Stimulated activated CD8-positive, alpha-beta memory T cell treated with anti-CD3 and anti-CD28 coated beads, Interleukin-12 subunit alpha, Interleukin-12 subunit beta, amount 100 ng/mL, for 4 hours (primary cell): ENCODE data around the gene ADPGK.
A peak's percentile ranks its signal among the peaks of the same experiment; 100 is the strongest.
"Not testable (repeated sequence)": the region's sequence is repeated elsewhere in the genome, so short reads cannot be mapped to it uniquely, and the experiment has no call there.

Source experiments
- DNase-seq: peaks from one replicate; pipeline ENCODE4 v3.0.0-alpha.2; 2020; ENCODE audit warnings: low read depth

ADPGK gene

DNA sequence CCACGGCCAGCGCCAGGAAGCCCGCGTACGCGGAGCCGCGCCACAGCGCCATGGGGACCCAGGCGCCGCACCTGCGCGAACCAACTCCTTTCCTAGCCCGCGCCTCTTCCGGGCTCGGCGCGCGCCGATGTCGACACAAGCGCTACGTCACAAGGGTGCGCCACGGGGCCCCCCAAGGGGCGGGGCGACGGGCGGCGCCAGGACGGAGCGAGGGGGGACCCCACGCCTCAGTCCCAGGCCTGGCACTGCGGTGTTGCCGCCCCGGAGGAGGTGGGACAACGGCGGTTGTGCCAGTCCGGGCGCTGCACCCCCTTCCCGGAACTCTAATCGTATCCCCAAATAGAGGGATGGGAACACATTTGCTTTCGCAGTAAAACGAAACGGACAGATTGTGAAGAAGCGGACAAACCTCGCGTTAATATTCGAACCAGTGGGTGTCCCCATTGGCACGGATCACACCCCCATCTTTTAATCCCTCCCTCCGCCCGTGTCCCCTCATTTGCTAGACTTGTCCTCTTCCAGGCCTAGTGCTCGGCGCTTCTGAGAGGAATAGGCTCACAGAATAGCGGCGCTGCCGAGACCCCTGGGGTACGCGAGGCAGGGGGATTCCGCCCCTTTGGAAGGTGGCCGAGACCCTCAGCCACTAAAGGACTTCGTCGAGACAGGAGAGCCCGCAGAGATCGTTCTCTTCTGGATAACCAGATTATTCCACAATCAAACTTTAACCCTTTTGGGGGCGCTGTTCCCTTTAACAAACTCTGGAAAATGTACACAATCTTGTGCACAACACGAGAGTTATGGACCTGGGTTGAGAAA lies at the start of gene ADPGK:
Gene ADPGK, minus strand, starts transcription at position 119 of the 816 bp plus-strand sequence. Its CDS starts 67 bp downstream, at position 52.
- DNase-seq: peak; percentile 94

DNA sequence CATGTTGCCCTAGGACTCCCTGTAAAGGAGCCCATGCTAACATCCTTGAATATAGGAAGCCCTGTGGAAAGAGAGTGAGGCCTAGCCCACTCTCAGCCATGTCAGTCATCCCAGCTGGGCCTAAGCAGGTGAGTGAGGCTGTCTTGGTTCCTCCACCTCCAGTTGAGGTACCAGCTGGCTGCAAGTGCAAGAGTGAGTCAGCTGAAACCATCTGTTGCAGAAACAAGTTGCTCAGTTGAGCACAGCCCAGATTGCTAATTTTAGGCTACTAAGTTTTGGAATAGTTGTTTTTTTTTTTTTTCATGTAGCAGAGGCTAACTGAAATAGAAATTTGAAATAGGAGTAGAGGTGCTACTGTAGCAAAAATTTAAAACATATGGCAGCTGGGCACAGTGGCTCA lies 43.7 kb upstream of the ADPGK start:
- DNase-seq: no peak

DNA sequence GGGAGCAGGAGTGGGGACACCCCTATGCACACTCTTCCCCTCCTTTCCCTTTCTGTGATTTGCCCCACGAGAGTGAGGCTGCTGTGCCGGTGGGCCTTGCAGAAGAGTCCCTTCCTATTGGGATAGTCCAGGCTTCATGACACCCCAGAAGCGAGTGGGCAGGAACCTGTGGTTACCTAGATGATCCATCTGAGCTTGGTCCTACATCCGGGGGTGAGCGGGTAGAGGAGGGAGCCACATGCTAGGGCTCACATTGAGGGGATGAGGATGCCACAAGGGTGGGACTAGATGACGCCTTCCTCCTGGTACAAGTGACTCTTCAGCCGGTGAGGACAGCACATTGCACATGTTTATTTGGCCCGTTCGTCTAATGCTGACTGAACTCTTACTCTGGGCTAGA lies 43.1 kb upstream of the ADPGK start:
- no peak for DNase-seq

DNA sequence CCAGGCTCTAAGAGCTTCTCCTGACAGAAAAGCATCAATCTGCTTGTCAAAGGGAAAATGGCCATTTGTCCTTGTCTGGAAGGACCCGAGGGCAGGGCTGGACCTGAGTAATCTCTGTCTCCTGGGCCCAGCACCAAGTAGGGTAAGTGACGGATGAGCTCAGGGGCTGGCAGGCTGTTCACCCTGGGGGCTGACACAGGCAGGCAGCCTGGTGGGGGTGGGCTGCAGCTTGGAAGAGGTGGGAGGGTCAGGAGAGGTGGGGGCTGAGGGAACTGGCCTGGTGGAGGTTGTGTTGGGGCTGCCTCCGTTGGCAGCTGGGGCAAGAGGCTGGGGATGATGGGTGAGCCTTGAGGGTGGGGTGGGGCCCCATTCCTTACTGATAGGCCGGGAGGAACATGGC lies 42.3 kb upstream of the ADPGK start:
- DNase-seq: no peak

DNA sequence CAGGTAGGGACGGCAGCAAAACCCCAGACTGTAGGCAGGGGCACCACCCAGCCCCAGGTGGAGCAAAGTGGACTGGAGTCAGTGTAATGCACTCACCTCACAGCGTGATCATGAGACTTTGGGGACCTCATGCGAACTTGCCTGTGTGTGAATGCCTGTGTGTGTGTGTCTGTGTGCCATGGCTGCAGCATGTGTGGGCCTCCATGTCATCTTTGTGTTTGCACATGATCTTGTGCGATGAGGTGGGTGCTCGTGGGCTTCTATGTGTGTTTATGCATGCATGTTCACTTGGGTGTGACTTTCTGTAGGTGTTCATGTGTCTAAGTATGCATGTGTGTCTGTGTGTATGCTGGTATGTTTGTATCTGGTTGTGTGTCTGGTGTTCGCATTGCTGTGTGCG lies 41.2 kb upstream of the ADPGK start:
- no peak for DNase-seq

DNA sequence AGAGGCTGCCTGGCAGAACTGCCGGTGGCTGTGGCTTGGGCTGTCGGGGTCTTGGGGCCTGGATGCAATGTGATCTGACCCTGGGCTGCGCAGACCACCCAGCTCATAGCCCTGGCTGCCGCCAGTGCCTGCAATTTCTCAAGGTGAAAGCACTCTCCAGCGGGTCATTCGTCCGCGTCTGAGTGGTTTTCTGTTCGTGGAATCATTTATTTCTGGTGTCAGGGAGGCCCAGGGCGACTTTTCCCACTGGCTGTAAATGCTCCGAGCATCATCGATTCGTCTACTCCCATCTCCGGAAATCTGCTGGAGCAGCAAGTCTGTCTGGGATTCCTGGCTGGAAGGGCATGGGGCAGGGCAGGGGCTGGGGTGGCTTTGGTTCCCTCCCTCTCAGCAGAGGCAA lies 40.6 kb upstream of the ADPGK start:
- no peak for DNase-seq

DNA sequence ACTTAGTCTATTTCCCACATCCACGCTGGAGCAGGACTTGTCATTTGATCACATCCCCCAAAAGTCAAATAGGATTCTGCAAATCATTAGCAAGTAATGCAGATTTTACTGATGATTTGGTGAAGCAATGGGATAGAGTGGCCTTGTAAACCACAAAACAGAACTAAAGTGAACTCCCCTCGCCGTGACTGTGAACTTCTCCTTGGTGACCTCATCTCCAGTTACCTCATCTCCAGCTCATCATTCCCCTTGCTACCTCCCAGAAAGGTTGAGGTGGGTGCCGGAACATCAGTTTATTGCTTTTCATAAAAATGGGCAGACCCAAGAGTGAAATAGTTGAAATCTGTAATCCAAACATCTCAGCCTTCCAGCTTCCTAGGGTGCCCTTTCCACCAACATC lies 36.7 kb upstream of the ADPGK start:
- DNase-seq: no peak

DNA sequence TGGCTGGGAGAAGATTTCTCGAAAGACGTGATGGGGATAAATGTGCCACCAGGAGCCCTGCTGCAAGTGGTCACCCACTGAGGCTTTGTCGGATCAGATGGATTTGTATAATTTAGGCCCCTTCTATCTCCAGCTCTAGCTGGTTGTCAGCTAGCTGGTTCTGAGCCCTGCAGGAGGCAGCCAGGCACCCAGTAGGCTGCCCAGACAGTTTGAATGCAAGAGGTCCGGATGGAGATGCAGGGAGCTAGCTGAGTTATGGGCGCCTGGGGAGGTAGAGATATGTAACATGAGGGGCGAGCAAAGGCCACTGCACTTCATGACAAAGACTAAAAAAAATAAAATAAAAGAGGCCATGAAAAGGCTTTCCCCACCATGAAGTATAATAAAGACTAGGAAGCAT lies 35.1 kb upstream of the ADPGK start:
- DNase-seq: no peak

DNA sequence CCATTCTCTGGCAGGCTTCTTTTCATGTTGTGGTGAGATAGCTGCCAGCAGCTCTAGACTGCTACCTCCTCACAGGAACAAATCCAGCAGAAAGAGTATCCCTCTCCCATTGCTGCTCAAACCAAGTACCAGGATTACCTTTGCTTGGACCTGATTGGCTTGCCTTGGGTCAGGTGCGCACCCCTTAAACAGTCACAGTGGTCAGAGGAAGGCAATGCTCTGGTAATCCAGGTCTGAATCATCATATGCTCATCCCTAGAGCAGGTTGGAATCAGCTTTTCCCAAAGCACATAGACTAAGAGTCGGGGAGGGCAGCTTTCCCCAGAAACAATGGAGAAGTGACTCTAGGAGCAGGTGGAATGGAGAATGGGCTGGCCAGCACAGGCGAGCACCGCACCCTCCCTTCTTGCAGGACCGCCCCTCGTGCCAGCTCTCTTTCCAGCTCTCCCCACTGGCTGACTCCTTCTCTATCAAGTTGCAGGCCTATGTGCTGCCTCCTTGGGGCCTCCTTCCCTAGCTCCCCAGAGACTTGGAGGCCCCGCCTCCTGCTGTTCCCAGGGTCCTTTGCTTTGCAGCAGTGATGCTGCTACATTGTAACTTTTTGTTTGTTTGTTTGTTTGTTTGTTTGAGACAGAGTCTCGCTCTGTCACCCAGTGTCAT lies 29.9 kb upstream of the ADPGK start:
- DNase-seq: no peak

DNA sequence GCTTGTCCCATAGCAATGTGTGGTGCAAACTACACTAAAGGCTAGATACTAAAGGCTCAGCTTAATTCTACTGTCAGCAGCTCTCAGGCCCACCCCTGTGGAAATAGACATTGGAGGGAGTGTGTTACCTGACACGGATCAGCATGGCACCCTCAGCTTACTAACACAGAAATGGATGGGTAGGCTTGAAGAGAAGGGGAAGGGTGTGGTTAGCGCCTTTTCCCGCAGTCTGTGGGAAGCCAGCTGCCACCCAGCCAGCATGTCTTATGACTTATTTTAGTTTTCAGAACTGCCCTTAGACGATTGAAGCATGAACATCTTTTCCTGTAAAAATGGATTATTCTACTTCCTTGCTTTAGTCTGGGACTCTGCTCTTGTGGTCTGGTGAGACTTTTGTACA lies 25.8 kb upstream of the ADPGK start:
- DNase-seq: no peak

DNA sequence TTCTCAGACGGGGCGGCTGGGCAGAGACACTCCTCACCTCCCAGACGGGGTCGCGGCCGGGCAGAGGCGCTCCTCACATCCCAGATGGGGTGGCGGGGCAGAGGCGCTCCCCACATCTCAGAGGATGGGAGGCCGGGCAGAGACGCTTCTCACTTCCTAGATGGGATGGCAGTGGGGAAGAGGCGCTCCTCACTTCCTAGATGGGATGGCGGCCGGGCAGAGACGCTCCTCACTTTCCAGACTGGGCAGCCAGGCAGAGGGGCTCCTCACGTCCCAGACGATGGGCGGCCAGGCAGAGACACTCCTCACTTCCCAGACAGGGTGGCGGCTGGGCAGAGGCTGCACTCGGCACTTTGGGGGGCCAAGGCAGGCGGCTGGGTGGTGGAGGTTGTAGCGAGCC lies 23.8 kb upstream of the ADPGK start:
- DNase-seq: not testable (repeated sequence)

DNA sequence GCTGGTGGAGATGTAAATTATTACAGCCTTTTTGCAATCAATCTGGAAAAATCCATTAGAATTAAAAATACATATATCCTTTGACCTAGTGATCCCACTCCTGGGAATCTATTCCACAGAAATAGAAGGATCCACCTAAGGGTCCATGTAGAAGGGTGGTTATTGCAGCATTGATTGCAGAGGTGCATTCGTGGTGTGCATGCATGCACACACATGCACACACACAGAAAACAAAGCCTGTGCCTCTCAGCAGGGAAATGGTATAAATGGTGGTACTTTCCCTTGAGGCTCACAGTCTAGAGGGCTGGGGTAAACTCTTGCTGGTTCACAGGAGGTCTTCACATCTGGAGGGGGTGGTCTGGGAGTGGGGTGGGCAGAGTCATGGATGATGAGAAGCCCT lies 19.4 kb upstream of the ADPGK start:
- DNase-seq: no peak

DNA sequence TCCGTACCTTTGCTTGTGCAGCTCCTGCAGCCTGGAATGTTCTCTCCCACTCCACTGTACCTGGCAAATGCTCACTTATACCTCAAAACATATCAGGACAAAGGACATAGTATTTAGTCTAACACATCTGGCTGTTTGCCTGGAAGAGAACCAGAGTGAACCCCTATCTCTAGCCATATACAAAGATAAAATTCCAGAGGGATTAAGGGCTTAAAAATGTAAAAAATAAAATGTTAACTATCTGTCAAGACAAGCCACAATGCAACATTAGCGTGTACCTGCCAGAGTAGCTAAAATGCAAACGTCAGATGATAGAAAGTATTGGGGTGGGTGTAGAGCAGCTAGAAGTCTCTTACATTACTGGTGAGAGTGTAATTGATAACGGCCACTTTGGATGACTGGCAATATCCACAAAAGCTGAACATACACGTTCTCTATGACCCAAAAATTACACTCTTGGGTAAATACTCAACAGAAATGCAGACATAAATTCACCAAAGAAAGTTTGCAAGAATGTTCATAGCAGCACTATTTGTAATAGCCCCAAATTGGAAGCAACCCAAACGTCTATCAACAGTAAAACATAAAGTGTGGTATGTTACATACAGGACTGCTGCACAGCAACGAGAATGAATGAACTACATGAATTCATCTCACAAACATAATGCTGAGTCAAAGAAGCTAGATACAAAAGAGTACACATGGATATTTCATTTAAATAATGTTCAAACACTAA lies 18.2 kb upstream of the ADPGK start:
- no peak for DNase-seq

DNA sequence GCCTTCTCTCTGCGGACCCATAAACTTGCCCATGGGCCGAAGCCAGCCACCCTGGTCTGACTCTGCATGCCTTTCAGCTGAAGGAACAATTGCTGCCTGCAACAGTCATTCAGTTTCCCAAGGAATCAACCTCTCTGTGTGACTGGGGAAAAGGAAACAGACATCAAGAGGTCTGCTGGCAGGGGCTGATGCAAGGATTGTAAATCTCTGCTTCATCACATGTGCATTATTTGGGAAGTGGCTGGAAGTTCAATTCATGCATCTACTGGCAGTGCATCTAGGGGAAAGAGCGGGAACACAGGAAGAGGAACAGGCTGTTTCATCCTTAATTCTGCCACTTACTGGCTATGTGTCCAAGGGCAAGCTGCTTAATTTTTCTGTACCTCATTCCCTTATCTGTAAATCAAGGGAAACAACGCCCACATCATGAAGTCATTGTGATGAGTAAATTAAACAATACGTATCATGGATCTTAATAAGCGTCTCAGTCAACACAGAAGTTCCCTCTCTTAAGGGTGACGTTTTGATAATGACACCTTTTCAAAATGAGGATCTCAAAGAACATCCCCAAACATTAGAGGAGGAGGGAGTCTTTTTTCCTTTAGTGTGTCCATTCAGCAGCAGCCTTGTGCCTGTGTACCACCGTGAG lies 17.4 kb upstream of the ADPGK start:
- no peak for DNase-seq

DNA sequence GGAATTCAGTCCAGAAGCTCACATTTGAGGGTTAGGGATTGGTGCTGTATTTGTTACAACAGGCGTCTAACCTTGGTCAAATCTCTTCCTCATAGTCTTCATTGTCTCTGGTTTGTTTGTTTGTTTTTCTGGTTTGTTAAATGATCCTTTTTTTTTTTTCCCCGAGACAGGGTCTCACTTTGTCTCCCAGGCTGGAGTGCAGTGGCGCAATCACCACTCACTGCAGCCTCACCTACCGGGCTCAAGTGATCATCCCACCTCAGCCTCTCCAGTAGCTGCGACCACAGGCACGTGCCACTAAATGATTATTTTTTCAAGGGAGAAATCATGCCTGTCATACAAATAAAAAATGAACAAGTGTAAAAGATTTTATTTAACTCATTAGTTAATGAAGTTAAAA lies 14.3 kb upstream of the ADPGK start:
- DNase-seq: no peak

DNA sequence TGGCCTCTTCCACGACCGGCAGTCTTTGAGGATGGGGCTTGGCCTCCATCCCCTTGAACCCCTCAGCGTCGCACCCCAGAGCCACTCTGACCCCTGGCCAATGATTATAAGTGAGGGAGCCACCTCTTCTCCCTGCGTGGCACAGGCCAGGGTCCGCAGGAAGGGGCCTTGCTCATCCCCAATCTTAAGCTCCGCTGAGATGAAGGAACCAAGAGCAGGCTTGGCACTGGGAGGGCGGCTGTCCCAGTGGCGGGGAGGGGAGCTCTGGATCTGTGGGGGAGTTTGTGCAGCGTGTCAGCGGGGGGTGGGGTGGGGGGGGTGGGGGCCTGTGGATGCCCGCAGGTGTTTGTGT lies 13.8 kb upstream of the ADPGK start:
- DNase-seq: no peak

DNA sequence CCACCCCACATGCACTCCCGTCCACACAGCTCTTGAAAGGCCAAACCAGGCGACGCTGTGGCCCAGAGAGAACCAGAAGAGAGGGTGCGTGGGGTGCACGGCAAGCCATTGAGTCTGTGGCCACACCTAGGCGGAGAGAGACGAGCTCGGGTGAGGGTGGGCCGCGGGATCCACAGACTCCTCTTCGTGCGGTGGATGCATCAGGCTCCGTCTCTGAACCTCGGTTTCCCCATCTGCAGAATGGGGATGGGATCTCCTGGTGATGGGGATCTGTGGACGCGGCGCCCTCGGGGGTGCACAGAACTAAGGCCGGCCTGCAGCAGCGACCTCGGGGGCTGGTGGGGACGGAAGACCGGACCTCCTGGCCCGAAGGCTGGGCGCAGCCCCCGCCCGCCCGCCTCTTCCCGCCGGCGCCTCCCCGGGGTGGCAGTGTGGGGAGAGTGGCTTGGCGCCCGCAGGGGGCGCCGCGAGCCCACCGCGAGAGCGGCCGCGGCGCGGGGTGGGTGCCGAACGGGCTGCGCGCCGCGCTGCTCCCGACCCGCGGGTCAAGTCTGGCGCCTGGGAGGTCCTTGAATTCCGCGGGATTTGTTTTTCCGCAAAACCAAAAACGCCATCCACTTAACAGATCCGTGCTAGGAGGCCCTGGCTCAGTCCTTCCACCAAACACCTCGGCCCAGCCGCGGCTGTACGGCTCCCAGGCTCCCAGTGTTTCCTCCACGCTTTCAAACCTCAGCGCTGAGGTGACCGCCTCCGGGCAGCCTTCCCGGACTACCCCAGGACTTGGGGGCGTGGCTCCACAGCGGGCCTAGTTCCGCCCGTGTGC lies 13.2 kb upstream of the ADPGK start:
- DNase-seq: no peak

DNA sequence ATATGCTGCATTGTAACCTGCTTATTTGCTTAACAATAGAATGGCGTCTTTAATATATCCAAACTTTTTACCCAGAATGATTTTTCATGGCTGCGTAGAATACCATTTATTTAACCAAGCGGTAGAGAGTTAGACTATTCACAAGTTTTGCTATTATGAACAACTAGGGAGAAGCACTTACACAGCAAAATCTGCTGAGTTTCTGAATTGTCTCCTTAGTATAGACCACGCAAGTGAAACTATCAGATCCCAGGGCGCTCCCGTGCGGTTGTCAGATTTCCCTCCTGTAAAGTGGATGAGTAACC lies 12.6 kb upstream of the ADPGK start:
- no peak for DNase-seq

DNA sequence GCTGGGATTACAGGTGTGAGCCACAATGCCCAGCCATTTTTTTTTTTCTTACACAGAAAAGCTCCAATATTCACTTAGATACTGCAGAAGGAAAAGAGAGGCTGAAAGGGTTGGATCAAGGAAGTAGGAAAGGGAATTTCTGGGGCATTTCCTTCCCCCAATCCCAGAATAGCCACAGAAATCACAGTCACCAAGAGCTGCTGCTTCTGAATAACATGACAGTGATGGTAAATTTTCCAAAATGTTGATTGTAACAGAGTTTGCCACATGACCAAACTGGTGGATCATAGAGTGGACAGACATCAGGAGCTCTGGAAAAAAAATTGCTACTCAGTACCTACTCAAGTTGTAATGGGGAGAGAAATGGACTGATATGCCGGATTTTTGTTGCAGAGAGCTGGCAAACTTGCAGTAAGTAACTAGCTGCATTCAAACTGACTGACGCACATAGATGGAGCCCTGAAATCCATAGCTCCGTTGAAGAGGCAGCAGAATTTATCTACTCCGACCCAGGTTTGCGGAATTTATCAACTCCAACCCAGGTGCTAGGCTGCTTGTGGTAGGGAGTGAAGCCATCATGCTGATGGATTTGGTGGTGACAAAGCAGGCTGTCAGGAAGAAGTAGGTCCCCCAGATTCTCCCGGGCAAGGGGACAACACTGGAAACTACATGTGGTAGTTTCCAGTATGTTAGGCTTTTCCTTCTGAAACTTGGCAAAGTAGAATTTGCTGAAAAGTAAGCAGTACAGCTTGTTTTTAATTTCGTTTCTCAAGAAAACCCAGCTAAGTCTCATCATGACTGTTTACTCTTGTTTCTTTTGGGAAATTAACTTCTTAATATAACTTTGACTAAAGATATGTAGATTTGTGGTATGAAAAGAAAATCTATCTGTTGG lies 10.5 kb upstream of the ADPGK start:
- no peak for DNase-seq

DNA sequence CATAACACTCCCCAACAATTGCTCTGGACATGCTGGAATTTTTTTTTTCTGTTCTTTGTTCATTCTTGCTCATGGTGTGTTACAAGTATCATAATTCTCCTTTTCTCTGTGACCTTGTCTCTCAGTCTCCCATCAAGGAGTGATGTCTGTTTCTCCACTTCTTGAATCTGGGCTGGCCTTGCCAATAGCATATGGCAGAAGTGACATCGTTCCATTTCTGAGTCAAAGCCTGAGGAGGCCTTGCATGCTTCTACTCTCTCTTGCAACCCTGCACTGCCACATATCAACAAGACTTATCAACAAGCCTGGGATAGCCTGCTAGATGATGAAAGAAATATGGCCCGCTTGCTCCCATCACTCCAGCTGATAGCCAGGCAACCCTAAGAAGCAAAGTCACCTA lies 8.9 kb upstream of the ADPGK start:
- DNase-seq: no peak

DNA sequence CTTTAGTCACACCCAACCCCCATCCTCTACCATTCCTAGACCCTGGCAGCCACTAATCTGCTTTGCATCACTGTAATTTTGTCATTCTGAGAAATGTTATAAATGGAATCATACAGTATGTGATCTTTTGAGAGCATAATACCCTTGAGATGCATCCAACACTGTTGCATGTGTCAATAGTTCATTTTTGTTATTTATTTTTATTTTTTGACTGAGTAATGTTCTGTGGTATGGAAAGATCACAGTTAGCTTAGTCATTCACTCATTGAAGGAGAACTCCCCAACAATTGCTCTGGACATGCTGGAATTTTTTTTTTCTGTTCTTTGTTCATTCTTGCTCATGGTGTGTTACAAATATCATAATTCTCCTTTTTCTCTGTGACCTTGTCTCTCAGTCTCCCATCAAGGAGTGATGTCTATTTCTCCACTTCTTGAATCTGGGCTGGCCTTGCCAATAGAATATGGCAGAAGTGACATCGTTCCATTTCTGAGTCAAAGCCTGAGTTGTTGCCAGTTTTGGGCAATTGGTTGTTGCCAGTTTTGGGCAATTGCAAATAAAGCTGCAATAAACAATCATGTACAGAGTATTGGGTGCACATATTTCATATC lies 6.8 kb upstream of the ADPGK start:
- DNase-seq: no peak
